Measurements from ENCODE around the gene ATP11A. TPM values are rescaled to one million over a fixed set of nuclear protein-coding genes. Genes with fewer than 3 reads are reported as not detected.

The ATP11A gene
- total and polyA plus RNA-seq, 10 of the 15 experiments (the other 5 are each of a cell fraction or from before 2014, with no cell fraction given), result 1.4 to 69.6 (median 14.4) TPM

DNA sequence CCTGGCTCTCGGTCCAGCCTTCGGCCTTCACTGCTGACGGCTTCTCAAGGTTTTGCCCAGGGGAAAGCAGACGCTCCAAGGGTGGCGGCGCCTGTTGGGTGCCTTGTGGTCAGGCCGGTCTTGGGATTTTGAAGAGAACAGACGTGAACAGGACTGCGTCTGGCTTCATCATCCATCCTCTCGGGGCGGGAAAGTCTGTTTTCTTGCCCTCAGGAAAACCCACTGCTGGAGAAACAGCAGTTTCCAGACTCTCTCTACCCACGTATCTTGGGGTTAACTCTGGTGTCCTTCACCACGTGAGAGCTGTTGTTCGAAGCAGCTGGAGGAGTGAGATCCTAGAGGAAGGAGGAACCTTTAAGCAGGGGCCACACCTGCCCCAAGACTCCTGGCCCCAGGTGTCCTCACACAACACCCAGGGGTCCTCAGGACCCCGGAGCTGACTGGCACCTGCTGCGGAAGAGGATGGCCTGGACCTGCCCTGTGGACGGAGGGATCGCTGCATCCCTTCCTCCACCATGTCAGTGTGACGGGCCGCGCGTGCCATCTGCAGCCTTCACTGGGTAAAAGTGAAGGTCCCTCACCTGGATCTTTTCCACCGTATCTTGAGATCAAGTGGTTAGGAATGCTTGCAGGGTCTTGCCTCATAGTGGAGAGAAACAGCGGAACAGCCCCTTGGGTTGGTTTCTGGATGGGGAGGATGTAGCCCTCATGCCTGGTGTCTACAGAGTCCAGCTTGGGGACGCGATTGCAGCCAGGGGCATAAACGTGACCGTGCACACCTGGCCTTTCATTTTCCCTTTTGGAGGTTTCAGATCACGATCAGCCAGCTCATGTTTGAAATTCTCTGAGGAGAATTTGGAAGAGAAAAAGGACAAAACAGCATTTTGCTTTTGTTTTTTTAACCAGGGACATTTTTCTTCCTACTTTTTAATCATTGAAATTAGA, 209.7 kb downstream of the ATP11A start (continued):
- TF ChIP-seq, protein P1, sequence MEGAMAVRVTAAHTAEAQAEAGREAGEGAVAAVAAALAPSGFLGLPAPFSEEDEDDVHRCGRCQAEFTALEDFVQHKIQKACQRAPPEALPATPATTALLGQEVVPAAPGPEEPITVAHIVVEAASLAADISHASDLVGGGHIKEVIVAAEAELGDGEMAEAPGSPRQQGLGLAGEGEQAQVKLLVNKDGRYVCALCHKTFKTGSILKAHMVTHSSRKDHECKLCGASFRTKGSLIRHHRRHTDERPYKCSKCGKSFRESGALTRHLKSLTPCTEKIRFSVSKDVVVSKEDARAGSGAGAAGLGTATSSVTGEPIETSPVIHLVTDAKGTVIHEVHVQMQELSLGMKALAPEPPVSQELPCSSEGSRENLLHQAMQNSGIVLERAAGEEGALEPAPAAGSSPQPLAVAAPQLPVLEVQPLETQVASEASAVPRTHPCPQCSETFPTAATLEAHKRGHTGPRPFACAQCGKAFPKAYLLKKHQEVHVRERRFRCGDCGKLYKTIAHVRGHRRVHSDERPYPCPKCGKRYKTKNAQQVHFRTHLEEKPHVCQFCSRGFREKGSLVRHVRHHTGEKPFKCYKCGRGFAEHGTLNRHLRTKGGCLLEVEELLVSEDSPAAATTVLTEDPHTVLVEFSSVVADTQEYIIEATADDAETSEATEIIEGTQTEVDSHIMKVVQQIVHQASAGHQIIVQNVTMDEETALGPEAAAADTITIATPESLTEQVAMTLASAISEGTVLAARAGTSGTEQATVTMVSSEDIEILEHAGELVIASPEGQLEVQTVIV (IDR thresholded peaks at IDR 0.05; ENCODE audit: borderline replicate concordance, partially characterized antibody), result no peak
- TF ChIP-seq ATF7 (IDR thresholded peaks at IDR 0.05; ENCODE audit: low read depth) (no peak), YBX1 (IDR thresholded peaks at IDR 0.05) (no peak), JUNB (IDR thresholded peaks at IDR 0.05) (no peak), ZNF24 (IDR thresholded peaks at IDR 0.05) (no peak), EP300 (IDR thresholded peaks at IDR 0.05; ENCODE audit: borderline replicate concordance in 1 of 2, control insufficient read depth in 1 of 2, low read depth in 2 of 2, low read length in 2 of 2) (no peak), EGR1 (IDR thresholded peaks at IDR 0.05; ENCODE audit: borderline replicate concordance in 1 of 2, low read depth in 2 of 2, low read length in 2 of 2) (no peak), POLR2A (IDR thresholded peaks at IDR 0.05; ENCODE audit: low read depth, low read length) (no peak), SP1 (IDR thresholded peaks at IDR 0.05; ENCODE audit: low read depth, low read length) (no peak)

DNA sequence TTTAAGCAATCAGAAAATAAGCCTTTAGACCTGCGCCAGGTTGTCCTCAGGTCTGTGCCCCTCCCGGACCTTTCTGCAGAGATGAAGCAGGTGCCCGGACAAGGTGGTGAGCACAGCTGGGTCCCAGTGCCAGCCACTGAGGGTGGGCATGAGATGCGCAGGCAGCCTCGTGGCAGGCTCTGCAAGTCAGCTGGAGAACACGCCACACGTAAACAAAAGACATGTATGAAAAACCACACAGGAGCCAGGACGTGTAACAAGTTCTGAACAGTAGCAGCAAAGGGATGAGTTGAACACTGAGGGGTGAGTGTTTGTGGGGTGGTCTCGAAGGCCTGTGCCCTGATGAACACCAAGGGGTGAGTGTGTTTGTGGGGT, 210.4 kb downstream of the ATP11A start:
- intact Hi-C loops (cut with micrococcal nuclease; ENCODE audit: unreplicated experiment), result no loop called here
- CTCF ChIA-PET, result no interaction called here
- TF ChIP-seq TCF12 (IDR thresholded peaks at IDR 0.05; ENCODE audit: low read depth, low read length) (no peak), MTA2 (IDR thresholded peaks at IDR 0.05; ENCODE audit: low read depth) (no peak), HSF1 (IDR thresholded peaks at IDR 0.05; ENCODE audit: low read depth, low read length) (no peak), EED (IDR thresholded peaks at IDR 0.05; ENCODE audit: low read depth) (no peak), CBX3 (IDR thresholded peaks at IDR 0.05; ENCODE audit: borderline replicate concordance, low read depth) (no peak), POU2F2 (IDR thresholded peaks at IDR 0.05; ENCODE audit: borderline replicate concordance, low read depth, low read length) (no peak)
- TF ChIP-seq, protein P2, sequence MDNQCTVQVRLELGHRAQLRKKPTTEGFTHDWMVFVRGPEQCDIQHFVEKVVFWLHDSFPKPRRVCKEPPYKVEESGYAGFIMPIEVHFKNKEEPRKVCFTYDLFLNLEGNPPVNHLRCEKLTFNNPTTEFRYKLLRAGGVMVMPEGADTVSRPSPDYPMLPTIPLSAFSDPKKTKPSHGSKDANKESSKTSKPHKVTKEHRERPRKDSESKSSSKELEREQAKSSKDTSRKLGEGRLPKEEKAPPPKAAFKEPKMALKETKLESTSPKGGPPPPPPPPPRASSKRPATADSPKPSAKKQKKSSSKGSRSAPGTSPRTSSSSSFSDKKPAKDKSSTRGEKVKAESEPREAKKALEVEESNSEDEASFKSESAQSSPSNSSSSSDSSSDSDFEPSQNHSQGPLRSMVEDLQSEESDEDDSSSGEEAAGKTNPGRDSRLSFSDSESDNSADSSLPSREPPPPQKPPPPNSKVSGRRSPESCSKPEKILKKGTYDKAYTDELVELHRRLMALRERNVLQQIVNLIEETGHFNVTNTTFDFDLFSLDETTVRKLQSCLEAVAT (IDR thresholded peaks at IDR 0.05), result no peak
- TF ChIP-seq, protein P3, sequence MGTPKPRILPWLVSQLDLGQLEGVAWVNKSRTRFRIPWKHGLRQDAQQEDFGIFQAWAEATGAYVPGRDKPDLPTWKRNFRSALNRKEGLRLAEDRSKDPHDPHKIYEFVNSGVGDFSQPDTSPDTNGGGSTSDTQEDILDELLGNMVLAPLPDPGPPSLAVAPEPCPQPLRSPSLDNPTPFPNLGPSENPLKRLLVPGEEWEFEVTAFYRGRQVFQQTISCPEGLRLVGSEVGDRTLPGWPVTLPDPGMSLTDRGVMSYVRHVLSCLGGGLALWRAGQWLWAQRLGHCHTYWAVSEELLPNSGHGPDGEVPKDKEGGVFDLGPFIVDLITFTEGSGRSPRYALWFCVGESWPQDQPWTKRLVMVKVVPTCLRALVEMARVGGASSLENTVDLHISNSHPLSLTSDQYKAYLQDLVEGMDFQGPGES (IDR thresholded peaks at IDR 0.05), result no peak

More for the DNA sequence above, 210.4 kb downstream of the ATP11A start:
- no TSS peak for BruUV-seq (replicated peaks)
- no peak for DNase-seq (ENCODE audit: low read depth, low spot score)
- ChIA-PET POLR2A (no interaction called here), RAD21 (ENCODE audit: unreplicated experiment) (no interaction called here), SMC1A (ENCODE audit: uncharacterized antibody, unreplicated experiment) (no interaction called here)
- in situ Hi-C loops (cut with MboI), result no loop called here
- Histone ChIP-seq H4K20me1 (ENCODE audit: control insufficient read depth, insufficient read depth) (no peaks in the 10 kb centered on the region), H3K4me2 (ENCODE audit: control insufficient read depth, insufficient read depth) (no peak overlapping the region), H2AFZ (ENCODE audit: control insufficient read depth, low read depth, low read length) (no peak overlapping the region), H3K27me3 (replicated peaks in 1 of 2; ENCODE audit: control insufficient read depth in 2 of 2, insufficient read depth in 2 of 2, low read length in 1 of 2) (peaks cover 0 to 1% of the 10 kb centered on the region in 2 experiments; a peak in 2 of 4 replicates), H3K9ac (ENCODE audit: control insufficient read depth, insufficient read depth, low read length) (no peak overlapping the region), H3K27ac (ENCODE audit: control insufficient read depth, insufficient read depth) (no peak overlapping the region), H3K4me3 (no peak overlapping the region), H3K4me1 (ENCODE audit: control insufficient read depth, insufficient read depth, low read length) (no peaks in the 10 kb centered on the region), H3K9me3 (replicated peaks; ENCODE audit: control insufficient read depth, insufficient read depth, low read length) (no peaks in the 10 kb centered on the region; the same call in 2 of the 3 replicates), H3K79me2 (ENCODE audit: control insufficient read depth, insufficient read depth, low read length) (no peaks in the 10 kb centered on the region), H3K36me3 (ENCODE audit: control insufficient read depth in 2 of 2, insufficient read depth in 2 of 2, low read length in 1 of 2) (no peaks in the 10 kb centered on the region)
- WGBS (ENCODE audit: insufficient coverage, insufficient replicate concordance, low lambda C conversion rate, missing lambda C conversion rate), result 44% methylated on average over 9 of the region's 9 CpGs
- no peak for FAIRE-seq
- no peak for ATAC-seq

Measured in GM12878 (cell line).